GM21723 (cell line): Measurements from ENCODE around the gene CACNG5.

Experiments
- ATAC-seq: cut with Tn5 transposase; IDR thresholded peaks from one replicate; pipeline ENCODE4 v1.9.1; 2021; ENCODE audit warnings: mild to moderate bottlenecking, moderate library complexity; ENCODE audit not compliant: unreplicated experiment

CACNG5 gene

DNA sequence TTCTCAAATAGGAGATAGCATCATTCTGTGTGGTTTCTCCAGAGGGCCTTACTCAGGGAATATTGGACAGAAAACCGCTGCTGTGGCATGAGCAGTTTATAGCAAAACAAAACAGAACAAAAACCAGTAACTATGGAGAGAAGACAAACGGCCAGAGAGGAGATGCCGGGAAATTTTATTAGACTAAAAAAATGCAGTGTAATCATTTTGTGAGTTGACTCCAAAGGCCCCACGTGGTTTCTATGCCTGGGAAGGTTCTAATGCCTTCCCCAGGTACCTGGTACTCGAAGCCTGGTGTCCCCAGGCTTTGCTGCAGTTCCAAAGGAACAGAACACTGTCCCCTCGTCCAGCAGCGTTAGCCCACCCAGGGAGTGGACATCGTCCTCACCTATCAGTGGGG, 12.9 kb upstream of the CACNG5 start:
- no peak for ATAC-seq

DNA sequence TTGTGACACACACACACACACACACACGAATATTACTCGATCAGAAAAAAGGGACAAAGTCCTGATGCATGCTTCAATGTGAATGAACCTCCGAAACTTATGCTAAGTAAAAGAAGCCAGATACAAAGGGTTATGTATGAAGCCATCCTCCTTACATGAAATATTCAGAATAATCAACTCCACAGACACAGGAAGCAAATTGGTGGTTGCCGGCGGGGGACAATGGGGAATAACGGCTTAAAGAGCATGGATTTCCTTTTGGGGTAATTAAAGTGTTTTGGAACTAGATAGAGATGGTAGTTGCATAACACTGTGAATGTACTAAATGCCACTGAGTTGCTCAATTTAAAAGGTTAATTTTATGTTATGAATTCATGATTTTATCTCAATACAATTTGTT, 8.1 kb upstream of the CACNG5 start:
- no peak for ATAC-seq

DNA sequence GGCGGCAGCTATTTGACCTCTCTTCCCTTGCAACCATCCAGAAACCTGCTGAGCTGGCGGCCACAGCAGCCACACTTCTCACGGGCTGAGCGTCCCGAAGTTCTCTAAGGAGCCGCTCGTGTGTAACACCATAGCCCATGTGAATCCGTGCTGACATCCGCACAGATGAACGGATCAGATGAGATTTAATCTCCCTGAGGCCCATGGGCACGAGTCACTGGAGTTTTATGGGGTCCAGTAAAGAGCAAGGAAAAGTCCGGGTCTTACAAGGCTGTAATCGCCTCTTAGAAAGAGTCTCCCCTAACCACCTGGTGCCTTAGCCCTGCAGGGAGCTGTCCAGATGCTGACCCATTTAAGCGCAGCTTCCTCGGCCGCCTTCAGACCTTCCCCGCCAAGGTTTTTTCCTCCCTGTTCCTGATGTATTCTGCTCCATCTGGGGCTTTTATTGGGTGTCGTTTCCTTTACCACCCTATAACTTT, 5.5 kb upstream of the CACNG5 start:
- no peak for ATAC-seq

DNA sequence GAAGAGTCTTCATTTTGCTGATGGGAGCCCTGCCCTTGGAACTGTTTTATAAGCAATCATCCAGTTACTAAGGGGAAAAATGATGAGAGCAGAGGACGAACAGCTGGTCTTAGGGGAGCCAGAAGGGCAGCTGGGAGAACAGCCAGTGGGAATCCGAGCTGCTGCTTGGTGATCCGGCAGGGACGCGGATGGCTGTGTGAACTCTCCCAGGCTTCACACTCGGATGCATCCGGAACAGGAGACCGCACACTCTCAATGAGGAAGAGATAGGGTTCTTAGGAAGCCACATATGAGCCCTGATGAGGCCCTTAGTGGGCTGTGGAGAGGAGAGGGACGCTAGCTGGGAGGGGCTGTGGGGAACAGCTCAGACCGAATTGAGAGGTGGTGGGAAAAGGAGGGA, 5.0 kb upstream of the CACNG5 start:
- ATAC-seq = no peak

DNA sequence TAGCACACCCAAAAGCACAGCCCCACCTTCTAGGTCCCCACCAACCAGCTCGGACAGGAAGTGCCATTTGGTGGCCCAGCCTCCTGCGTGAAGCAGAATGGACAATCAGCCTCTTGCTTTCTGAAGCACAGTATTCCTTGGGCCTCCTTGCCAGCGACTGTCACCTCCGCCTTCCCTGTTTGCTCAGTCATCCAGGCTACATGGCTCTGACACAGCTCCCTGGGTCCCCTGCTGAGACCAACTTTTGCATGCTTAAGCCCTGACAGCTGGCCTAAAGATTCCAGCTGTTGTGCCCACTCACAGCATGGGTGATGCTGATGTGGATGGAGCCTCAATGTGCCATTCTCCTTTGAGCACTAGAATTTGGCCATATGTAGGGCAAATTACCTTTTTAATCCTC, 4.5 kb upstream of the CACNG5 start:
- no peak for ATAC-seq

DNA sequence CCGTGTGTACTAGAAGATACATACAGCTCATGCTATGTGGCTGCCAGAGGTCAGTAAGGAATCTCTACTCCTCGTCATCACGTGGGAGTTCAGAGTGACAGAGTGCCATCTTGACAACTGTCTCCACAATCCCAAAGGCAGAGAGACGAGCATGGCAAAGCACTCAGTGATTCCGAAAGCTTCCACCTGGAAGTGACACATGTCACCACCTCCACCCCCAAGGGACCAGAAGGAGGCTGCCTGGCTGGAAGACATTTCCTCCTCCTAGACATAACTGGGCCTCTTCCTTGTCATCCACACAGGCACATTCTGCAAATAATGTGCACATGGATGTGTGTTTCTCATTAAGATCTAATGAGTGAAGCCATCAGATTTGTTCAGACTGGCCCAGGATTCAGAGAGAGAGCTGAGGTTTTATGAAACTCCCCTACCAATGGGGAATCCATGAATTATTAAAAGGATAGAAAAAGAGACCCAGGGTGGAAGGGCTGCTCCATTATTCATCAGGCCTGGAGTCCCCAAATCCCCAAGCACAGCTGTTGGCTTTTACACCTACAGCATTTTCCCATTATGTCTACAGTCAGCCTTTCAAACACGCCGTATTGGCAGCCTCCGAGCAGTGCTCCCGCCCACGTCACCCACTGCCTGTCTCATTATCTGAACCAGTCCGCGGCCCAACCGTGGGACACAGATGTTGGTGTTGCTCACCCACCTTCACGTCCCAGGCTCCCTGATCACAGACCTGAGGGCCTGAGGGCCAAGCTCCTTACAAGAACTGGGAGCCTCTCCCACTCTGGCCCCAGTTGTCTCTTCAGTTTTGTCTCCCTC, 3.3 kb upstream of the CACNG5 start:
- no peak for ATAC-seq

DNA sequence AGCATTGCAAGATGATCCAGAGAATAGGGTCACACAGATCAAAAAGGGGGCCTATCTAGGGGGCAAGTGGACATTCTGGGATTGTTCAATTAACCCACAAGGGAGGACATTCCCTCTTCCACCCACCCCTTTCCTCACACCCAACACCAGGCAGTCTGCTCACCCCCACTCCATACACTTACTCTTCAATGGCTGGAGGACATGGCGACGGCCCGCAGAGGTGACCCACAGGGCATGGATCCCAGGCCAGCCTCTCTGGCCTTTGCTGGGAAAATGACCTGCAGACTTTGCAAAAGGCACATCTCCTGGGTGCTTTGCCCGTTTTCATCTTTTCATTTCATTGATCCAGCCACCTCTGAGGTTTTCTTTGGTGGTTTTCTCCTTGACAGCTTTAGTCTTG, 1.7 kb upstream of the CACNG5 start:
- ATAC-seq = no peak

DNA sequence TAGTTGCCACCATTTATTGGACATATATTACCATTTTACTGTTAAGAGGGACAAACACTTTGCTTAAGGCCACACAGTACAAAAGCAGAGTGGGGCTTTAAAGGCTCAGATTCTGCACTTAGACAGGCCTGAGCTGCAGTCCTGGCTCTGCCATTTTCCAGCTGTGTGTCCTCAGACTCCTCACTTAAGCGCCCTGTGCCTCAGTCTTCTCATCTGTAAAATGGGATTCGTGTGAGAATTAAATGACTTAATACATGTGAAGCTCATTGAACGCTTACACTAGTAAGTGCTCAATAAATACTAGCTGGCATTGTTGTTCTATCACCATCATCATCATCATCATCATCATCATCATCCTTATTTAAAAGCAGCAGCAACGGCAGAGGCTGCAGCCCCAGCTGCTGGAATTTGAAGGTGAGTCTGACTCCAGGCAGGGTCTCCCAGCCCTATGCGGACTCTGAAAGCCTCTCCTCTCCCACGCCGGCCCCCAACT, 445 bp upstream of the CACNG5 start:
- no peak for ATAC-seq

DNA sequence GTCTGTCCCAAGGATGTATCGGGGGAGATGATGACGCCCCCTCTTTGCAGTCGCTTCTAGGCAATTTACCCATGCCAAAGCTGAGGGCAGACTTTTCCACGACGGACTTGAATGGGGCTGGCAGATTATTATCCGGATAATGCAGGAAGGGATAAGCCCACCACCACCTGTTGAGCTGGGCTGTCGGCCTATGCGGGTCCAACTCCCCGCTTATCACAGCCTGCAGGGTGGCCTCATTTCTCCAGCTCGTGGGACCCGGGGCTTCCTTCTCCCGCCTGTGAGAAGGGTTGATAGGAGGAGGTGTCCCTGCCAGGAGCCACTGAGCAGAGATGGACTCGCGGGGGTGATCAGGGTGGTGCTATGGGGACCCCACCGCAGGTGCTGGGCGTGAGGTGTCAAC, 559 bp downstream of the CACNG5 start:
- ATAC-seq = no peak

DNA sequence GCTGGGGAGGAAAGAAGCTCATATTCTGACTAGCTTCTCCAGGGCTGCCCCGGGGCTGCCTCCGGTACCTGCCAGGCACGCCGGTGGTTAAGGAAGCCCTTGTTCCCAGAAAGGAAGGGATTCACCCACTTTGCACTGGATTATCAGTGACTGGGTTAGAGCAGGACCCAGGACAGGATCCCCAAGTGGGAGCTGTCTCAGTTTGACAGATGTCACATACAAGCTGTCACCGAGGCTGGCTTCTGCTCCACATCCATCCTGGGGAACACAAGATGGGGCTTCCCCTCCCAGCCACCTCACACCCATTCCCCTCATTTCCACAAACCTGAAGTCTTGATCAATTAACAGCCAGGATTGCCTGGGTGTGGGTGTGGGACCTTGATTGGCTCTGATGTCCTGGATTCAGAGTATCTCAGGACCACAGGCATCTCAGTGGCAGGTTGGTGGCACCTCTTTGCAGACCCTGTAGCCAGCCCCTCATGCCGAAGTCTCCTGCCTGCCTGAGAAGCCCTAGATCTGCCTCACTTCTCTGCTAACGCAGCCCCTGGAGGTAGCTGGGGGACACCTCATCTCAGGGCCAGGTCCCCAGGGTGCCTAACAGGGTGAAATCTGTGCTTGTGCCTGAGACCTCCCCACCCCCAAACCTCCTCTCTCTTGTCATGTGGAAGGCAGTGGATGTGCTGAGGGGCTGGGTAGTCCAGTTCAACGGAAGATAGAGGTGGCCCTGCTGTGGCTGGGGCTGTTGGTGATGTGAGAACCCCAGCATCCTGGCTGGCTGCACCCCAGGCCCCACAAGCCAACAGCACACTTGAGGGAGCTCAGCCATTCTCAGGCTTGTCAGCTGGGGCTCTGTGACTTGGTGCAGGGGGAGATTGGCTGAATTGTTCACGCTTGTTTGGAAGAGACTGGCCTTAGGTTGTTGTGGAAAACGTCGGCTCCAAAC, 1.4 kb downstream of the CACNG5 start:
- no peak for ATAC-seq

DNA sequence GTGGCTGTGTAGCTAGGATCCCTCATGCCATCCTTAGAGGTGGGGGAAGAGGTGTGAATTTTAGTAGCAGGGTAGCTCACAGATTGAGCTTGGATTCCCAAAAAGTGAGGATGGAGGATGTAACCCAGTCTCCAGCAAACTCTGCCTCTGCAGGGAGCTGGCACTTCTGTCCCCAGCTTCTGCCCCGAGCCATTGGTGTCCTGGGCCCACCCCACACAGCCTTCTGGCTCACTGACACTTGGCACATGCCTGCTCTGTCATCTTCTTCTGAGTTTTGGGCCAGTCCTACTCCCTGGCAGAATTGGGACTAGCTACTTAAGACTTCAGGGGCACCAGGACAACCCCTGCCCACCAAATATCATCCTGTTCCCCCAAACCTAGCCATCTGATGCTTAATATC, 2.3 kb downstream of the CACNG5 start:
- ATAC-seq = no peak

DNA sequence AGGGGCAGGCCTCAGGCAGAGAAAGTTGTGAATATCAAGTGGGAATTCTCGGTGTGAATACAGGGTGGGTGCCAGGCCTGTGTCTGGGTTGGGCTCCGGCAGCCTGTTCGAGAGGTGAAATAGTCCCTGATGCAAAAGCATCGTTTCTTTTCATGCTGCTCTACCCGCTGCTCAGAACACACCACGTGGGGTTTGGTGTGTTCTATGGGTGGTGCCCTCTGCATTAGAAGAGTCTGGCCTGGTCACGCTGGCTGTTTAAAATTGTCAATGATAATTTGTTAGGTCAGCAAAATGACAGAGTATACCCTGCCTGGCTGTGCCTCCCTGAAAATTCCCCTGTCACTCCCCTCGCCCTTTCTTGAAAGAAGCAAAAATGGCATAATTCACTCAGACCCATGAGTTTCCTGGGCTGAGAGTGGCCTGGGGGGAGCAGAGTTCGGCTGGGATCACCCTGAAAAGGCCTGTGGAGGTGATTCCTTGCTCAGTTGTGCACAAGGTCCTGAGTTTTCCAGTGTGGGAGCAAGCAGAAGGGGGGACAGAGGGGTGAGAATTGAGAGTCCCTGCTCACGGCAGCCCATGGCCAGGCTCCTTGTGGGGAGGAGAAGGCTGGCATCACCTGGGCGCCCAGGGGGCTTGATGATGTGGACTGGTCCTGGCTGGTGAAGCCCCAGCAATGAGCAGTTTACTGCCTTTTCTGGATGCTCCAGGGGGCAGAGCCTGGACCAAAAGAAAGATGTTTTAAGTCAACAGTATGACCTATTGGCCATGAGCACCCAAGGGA, 3.2 kb downstream of the CACNG5 start:
- ATAC-seq = no peak

DNA sequence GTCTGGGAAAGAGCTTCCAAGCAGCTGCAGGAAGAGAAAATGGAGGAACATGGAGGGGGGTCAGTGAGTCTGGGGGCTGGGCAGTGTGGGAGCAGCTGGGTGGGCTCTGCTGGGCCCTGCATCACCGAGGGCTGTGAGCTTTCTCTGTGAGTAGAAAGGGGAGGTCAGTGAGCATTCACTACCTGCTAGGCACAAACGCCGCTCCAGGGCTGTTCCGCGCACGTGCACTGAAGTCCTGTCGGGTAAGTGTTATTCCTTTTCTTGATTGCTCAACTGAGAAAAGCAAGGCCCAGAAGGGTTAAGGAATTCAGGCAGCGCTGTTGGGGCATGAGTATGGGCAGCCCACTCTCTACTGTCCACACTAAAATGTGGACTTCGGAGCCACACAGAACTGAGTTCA, 4.7 kb downstream of the CACNG5 start:
- ATAC-seq = no peak

DNA sequence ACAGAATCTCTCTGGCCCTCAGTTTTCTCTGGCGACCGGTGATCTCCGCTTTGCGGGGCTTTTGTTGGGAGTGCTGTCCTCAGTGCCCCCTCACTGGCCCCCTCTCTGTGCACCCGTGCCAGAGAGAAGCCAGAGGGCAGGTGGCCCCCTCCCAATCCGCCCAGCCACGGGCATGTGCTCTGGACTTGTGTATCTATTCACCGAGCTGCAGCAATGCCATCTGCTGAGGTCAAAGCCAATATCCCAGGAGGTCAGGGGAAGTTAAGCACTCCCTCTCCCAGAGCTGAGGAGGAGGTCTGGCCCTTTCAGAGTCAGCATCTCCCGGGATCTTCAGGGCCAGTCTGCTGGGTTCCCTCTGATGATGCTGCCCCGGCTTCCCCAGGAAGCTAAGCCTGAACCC, 5.1 kb downstream of the CACNG5 start:
- ATAC-seq = no peak

DNA sequence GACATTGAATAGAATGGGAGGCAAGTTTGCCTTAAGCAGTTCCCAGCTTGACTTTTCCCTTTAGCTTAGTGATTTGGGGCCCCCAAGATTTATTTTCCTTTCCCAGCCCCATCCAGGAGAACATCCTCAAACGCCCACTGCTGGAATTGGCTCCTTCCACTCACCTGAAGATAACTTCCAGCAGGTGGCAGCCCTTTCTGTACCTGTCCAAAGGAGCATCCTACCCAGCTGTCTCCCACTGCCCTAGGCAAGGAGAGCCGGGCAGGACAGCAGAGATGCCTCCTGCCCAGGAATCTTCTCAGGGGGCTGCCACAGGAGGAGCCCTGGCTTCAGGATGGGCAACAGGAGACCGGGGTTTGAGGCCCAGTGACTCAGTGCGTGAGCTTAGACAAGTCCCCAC, 6.4 kb downstream of the CACNG5 start:
- ATAC-seq = no peak

DNA sequence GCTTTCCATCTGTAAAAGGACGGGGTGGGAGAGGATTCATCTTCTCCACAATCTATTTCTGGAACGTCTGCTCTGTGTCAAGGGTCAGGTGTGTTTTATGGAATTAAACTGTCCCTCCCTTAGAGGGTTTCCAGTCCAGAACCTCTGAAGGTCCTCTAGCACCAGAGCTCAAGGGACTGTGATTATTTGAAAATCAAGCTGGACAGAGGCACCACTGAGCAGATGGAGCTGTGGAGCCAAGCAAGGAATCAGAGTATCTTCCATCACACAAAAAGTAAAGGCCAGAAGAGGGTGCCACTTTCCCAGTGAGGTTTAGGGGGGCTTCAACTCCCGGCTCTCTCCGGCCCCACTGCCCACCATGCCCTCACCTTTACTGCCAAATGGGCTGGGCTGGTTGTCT, 6.8 kb downstream of the CACNG5 start:
- ATAC-seq = no peak

DNA sequence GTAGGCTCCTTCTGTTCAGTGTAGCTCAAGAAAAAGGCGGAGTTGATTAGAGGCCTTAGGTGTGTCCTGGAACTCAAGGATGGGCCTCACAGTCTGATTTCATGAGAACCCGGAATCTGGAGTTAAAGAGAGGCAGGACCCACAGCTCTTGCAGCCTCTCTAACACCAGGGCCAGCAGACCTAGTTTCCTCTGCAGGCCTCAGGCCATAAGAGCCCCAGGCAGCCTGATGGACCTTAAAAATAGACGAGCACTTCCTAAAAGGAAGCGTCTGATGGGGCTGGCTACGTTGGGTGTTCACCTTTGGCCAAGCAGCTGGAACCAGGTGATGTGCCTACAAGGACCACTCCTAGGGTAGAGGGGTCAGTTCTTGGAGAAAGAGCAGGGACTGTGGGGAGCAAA, 7.6 kb downstream of the CACNG5 start:
- ATAC-seq = no peak

DNA sequence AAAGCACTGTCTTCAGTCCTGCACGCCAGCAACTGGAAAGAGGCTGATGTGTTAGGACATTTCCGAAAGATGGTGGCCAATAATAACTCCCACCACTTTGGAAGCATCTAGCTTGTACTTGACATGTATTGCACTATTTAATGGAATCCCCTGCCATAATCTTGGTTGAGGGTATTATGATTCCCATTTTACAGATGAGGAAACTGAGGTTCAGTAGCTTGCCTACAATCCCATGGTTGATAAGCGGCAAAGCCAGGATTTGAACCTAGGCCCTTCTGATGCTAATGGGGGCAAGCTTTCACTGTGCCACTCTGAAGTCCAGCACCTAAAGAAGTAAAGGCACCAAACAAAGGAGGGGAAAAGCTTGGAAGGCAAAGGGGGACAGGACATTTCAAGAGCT, 8.0 kb downstream of the CACNG5 start:
- no peak for ATAC-seq

DNA sequence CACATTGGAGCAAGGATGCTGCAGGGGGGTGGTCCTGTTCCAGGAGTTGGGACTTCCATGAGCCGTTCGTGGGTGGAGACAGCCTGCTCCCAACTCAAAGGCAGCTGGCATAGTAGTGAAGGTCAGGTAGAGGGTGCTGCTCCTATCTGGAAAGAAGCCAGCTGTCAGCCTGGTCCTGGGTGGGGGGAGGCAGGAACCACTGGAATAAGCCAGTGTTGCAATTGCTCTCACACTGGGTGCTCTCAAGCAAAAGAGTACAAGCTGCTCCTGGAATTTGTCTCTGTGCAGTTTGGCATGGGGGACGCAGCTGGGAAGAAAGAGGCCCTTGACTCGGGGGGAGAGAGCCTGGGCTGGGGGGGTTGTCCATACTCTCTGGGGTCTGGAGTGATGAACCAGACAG, 8.7 kb downstream of the CACNG5 start:
- ATAC-seq = no peak

DNA sequence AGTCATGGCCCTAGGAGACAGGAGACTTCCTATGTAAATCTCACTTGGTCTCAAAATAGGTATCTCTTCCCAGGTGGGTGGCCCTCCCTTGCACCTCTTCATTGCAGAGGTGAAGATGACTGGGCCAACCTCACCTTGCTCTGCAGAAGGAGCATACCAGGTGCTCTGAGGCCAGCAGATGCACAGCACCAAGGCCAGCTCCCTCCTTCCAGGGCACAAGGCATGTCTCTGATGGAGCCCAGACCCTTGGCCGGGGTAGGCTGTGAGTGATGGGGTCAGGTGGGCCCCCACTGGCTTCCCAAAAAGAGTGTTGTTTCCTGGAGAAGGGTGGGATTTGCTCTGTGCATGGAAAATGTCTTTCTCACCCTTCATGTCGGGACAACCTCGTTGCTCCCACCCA, 12.8 kb downstream of the CACNG5 start:
- no peak for ATAC-seq

DNA sequence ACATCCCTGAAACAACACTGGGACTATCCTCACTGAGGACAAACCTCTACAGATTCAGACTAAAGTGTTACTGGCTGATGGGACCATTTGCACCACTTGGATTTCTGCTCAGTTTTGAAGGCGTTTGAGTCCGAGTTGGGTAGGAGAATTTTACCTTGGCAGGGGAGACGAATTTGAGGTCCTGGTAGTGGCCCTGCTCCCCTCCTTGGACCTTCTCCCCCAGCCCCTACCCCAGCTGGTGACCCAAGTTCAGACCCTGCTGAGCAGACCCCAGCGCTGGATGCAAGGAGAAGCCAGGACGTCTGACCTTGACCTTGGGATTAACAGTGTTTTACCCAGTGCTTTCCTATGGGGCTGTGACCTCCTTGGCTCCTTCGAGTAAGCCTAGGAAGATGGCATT, 13.6 kb downstream of the CACNG5 start:
- ATAC-seq = no peak
